SU-DHL-6 (cell line): ENCODE measurements around the gene DYNLRB1.

Experiments
- CTCF ChIP-seq: fragments of 200-600 bp; sonication (generic); IDR thresholded peaks from one replicate; pipeline ENCODE4 v1.5.1; 2017; ENCODE audit warnings: antibody characterized with exemption, mild to moderate bottlenecking, low read length, moderate library complexity; ENCODE audit not compliant: insufficient read depth, poor library complexity, severe bottlenecking
- EZH2phosphoT487 ChIP-seq: fragments of 200-600 bp; sonication (generic), shearing (Covaris generic); conservative IDR thresholded peaks from 2 replicates; pipeline ENCODE4 v1.6.1; 2018; ENCODE audit warnings: mild to moderate bottlenecking, antibody characterized with exemption, low read length, moderate library complexity, mixed read lengths

GRCh38 chr20:34532320-34532719, 16.1 kb downstream of the DYNLRB1 start:
- TF ChIP-seq CTCF (no peak), EZH2phosphoT487 (no peak)
